ENCODE results near the gene ASCC1.
A peak's percentile ranks its signal among the peaks of the same experiment; 100 is the strongest.
"Not testable (repeated sequence)": the region's sequence is repeated elsewhere in the genome, so short reads cannot be mapped to it uniquely, and the experiment has no call there.

ASCC1 gene

GRCh38 chr10:72219235-72219814 lies 3.2 kb upstream of the ASCC1 start:
- no peak for DNase-seq (ENCODE audit: low read depth)

GRCh38 chr10:72218726-72219125 lies 2.6 kb upstream of the ASCC1 start:
- DNase-seq (ENCODE audit: low read depth): no peak

GRCh38 chr10:72218325-72218724 lies 2.2 kb upstream of the ASCC1 start:
- no peak for DNase-seq (ENCODE audit: low read depth)

DNA sequence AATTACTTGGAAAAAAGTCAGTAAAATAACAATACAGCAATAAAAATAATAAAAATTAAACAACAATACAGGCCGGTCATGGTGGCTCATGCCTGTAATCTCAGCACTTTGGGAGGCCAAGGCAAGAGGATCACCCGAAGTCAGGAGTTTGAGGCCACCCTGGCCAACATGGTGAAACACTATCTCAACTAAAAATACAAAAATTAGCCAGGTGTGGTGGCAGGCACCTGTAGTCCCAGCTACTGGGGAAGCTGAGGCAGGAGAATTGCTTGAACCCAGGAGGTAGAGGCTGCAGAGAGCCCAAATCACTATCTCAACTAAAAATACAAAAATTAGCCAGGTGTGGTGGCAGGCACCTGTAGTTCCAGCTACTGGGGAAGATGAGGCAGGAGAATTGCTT lies 4.2 kb downstream of the ASCC1 start:
- DNase-seq (ENCODE audit: low read depth): not testable (repeated sequence)

DNA sequence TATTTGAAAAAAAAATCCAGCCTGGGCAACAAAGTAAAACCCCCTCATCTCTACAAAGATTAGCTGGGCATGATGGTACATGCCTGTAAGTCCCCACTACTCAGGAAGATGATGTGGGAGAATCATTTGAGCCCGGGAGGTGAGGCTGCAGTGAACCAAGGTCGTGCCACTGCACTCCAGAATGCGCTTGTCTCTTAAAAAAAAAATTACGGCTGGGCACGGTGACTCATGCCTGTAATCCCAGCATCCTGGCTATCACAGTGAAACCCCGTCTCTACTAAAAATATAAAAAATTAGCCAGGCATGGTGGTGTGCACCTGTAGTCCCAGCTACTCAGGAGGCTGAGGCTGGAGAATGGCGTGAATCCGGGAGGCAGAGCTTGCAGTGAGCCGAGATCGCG lies 4.7 kb downstream of the ASCC1 start:
- not testable (repeated sequence) for DNase-seq (ENCODE audit: low read depth)

GRCh38 chr10:72208526-72208925 lies 7.5 kb downstream of the ASCC1 start:
- DNase-seq (ENCODE audit: low read depth): not testable (repeated sequence)

DNA sequence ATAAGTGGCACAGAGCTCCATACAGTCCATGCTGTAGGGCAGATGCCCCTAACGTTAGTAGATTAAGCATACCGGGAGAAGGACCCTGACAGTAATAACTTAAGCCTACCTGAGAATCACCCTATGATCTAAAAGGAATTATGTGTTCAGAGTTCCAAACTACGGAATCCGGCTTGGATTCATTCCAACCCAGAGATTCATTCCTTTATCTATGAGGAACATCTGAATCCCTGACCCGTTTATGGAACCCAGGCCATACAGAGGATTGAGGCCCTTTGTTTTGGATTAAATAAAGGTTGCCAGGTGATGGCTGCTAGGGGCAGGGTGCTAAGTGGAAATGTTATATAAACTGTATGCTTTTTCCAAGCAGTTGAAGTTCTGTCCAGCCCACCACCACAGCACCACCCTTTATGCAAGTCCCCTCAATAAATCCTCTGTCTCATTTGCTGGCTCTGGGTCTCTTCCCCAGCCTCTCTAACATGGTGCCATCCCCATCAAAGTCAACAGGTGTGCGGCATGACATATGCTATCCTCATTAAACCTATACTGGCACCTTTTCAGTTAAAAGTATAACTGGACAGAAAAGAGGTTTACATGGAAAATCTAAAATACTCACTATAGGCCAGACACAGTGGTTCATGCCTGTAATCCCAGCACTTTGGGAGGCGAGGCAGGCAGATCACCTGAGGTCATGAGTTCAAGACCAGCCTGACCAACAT lies 9.4 kb downstream of the ASCC1 start:
- no peak for DNase-seq (ENCODE audit: low read depth)

DNA sequence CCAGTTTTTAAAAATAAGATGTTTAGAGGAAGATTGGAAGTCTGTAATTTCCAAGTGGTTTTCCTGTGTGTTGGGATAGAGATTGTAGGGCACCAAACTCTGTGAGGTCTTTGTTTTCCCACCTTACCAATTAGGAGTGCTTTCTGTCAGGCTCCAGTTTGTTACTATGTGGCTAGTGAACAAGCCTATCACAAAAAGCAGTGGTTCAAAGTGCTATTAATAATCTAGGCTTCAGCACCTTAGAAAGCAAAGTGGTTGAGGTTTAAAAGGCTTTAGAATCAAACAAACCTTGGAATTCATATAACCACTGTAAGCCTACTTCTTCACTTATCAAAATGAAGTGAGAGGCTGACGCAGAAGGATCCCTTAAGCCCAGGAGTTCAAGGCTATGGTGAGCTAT lies 11.4 kb downstream of the ASCC1 start:
- no peak for DNase-seq (ENCODE audit: low read depth)

GRCh38 chr10:72204296-72204695 lies 11.8 kb downstream of the ASCC1 start:
- DNase-seq (ENCODE audit: low read depth): no peak

DNA sequence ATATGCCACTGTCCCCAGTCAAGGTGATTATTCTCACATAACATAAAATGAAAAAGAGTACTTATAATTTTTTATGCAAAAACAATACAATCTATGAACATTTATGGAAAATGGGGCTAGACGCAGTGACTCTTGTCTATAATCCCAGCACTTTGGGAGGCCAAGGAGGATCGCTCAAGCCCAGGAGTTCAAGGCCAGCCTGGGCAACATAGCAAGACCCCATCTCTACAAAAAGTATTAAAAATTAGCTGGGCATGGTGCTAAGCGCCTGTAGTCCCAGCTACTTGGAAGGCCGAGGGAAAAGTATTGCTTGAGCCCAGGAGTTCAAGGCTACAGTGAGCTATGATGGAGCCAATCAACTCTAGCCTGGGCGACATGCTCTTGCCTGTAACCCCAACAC lies 14.8 kb downstream of the ASCC1 start:
- no peak for DNase-seq (ENCODE audit: low read depth)

DNA sequence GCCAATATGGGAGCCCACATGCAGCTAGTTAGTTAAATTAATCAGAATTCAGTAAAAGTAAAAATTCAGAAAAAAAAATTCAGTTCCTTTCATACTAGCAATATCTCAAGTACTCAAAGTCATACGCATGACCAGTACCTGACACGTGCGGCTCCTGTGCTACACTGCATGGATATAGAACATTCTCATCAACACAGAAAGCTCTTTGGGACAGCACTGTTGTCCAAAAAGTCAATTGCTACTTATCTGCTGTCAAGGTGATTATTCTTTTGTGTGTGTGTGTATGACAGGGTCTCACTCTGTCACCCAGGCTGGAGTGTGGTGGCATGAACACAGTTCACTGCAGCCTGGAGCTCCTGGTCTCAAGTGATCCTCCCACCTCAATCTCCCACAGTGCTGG lies 15.2 kb downstream of the ASCC1 start:
- DNase-seq (ENCODE audit: low read depth): no peak

GRCh38 chr10:72194949-72195348 lies 21.1 kb downstream of the ASCC1 start:
- no peak for DNase-seq (ENCODE audit: low read depth)

- no peak for DNase-seq (ENCODE audit: low read depth)
Measured at GRCh38 chr10:72186982-72187330, 29.1 kb downstream of the ASCC1 start.

DNA sequence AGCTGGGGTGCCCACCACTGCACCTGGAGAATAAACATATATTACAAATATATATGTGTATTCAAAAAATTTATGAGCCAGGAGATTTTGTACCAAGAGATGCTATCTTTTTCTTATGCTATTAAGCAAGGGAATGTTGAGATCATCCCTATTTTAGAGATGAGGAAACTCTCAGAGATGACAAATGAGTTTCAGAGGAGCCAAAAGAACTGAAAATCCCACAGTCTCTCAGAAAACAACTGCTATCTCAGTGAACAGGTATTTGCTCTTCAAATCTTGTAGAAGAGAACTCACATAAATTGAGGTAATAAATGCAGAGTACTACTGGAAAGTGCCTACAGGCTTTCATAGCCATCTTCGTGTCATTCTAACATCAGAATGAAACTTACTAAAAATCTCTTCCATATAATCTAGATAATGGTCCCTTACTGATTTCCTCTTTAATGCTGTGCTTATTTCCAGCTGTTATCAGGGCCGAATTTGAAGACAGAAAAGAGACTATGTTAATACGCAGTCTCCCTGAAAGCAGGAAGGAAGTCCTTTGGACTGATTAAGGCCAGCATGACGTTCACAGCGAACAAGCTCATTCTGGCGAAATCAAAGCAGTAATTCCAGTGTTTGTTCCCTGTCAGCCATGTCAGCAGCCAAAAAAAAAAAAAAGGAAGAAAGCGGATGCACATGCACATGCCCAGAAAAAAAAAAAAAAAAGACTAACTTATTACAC lies 29.7 kb downstream of the ASCC1 start:
- no peak for DNase-seq (ENCODE audit: low read depth)

DNA sequence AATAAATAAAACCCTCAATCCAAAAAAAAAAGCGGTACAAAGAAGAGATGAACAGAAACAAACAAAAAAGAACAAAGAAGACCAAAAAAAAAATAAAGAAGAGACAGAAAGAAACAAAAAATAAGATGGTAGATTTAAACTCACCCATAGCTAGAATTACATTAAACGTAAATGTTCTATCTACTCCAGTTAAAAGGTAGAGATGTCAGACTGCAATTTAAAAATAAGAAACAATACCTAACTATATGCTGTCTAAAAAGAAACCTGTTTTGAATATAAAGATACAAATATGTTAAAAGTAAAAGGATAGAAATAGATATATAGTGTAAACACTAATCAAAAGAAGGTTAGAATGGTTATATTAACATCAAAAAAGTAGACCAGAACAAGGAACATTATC lies 31.9 kb downstream of the ASCC1 start:
- DNase-seq (ENCODE audit: low read depth): no peak

GRCh38 chr10:72177454-72177853 lies 38.6 kb downstream of the ASCC1 start:
- no peak for DNase-seq (ENCODE audit: low read depth)

GRCh38 chr10:72176701-72177100 lies 39.4 kb downstream of the ASCC1 start:
- no peak for DNase-seq (ENCODE audit: low read depth)

- DNase-seq (ENCODE audit: low read depth): no peak
Measured at GRCh38 chr10:72175149-72175548, 40.9 kb downstream of the ASCC1 start.

- no peak for DNase-seq (ENCODE audit: low read depth)
Measured at GRCh38 chr10:72174297-72174662, 41.8 kb downstream of the ASCC1 start.

GRCh38 chr10:72173619-72174296 lies 42.3 kb downstream of the ASCC1 start:
- DNase-seq (ENCODE audit: low read depth): no peak

DNA sequence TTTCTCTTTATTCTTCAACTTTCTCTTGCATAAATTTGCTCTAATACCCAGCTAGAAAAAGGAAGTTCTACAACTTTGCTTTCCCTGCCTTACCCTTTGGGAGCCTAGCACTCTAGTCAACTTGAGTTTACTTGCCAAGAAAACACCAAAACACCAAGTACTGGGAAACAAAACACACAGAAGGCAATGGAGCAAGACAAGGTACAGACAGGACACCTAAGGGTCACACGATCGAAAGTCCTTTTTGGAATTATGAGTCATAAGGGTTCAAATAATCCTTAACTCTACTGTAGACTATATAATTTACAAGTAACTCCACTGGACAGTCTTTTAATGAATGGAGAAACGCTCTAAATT lies 42.8 kb downstream of the ASCC1 start:
- DNase-seq (ENCODE audit: low read depth): no peak

- DNase-seq (ENCODE audit: low read depth): peak; percentile 42
Measured at GRCh38 chr10:72171175-72171630, 44.9 kb downstream of the ASCC1 start.

DNA sequence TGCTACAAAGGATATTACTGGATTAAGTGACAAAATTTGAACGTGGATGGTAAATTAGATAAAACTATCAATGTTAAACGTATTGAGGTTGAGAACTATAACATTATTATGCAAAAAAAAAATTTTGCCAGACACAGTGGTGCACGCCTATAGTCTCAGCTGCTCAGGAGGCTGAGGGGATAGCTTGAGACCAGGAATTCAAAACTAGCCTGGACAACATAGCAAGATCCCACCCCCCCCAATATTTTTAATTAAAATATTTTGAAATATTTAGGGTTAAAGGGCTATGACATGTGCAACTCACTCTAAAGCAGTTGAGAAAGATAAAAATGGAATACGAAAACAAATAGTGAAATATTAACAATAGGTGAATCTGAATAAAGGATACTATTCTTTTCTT lies 45.3 kb downstream of the ASCC1 start:
- DNase-seq (ENCODE audit: low read depth): no peak

Measured in fibroblast of the conjunctiva (primary cell).